HCT116 (cell line): ENCODE data around the gene INTS6. TPM values are rescaled to one million over a fixed set of nuclear protein-coding genes. Genes with fewer than 3 reads are reported as not detected.

Source experiments
- ATAC-seq: fragments of 200-7000 bp; cut with Tn5 transposase; 2 replicates; pipeline ENCODE4 v1.9.1; 2020; ENCODE audit warnings: mild to moderate bottlenecking, moderate library complexity
- BruUV-seq: library from RNA; stranded (reverse); fragments of 400-500 nt; replicated peaks from 2 replicates; lab custom pipeline; 2021; lab: Mats Ljungman, UMichigan
- CTCF ChIA-PET: fragments of 300-600 bp; sonication (Branson Sonifier 250); formaldehyde crosslinking; loops from one replicate; lab custom pipeline; 2021; ENCODE audit warnings: antibody characterized with exemption; lab: Charles Lee
- POLR2A ChIA-PET: fragments of 300-600, 350-600 bp; sonication (Branson Sonifier 250); formaldehyde crosslinking; loops from one replicate; lab custom pipeline; 2021; ENCODE audit warnings: antibody characterized with exemption; lab: Charles Lee
- RAD21 ChIA-PET, 2 experiments: fragments of 300-600 bp; sonication (Branson Sonifier 250); formaldehyde crosslinking; loops; one replicate each; lab custom pipeline; 2023; ENCODE audit warnings: low total read pairs in 2 of 2; ENCODE audit not compliant: uncharacterized antibody in 2 of 2, unreplicated experiment in 2 of 2, low non-redundant PET in 1 of 2; lab: Charles Lee
- DNase-seq: peaks from one replicate; pipeline ENCODE4 v3.0.0-alpha.2; 2010; ENCODE audit warnings: low read depth, low spot score
- H2AFZ ChIP-seq: fragments of 200-600 bp; shearing (Covaris generic), sonication (generic); 2 replicates; pipeline ENCODE4 v1.6.1; 2017; ENCODE audit warnings: low read depth, mixed run types, mixed read lengths, antibody characterized with exemption, low read length; ENCODE audit not compliant: poor library complexity, severe bottlenecking
- H3K27ac ChIP-seq: 2 replicates; pipeline ENCODE4 v1.5.1; 2012; ENCODE audit warnings: low read depth, low read length
- H3K27me3 ChIP-seq: fragments of 200-600 bp; sonication (generic); 2 replicates; pipeline ENCODE4 v1.6.1; 2016; ENCODE audit warnings: mixed run types, low read length, mixed read lengths; ENCODE audit not compliant: insufficient read depth
- H3K36me3 ChIP-seq, 2 experiments: fragments of 200-500 bp in 1 of 2; fragments of 200-600 bp in 1 of 2; sonication (Bioruptor generic) in 1 of 2; sonication (generic) in 1 of 2; 2 replicates each; pipeline versions ENCODE4 v1.5.1 to v1.6.1; 2014 to 2016; ENCODE audit warnings: low read length in 2 of 2, inconsistent platforms in 1 of 2, mixed read lengths in 1 of 2, mixed run types in 1 of 2; ENCODE audit not compliant: insufficient read depth in 2 of 2, control insufficient read depth in 1 of 2
- H3K4me1 ChIP-seq, 2 experiments: fragments of 200-600 bp in 1 of 2; sonication (generic) in 1 of 2; 2 replicates each; pipeline versions ENCODE4 v1.5.1 to v1.6.1; 2012 to 2017; ENCODE audit warnings: low read length in 2 of 2, inconsistent platforms in 1 of 2, mild to moderate bottlenecking in 1 of 2, mixed read lengths in 1 of 2, mixed run types in 1 of 2, moderate library complexity in 1 of 2; ENCODE audit not compliant: insufficient read depth in 2 of 2, control insufficient read depth in 1 of 2
- H3K4me2 ChIP-seq: fragments of 200-600 bp; sonication (generic); 2 replicates; pipeline ENCODE4 v1.6.1; 2017; ENCODE audit warnings: mixed run types, low read length, mixed read lengths
- H3K4me3 ChIP-seq, 2 experiments: fragments of 200-600 bp in 1 of 2; sonication (generic) in 1 of 2; replicated peaks in 1 of 2; 2 replicates each; pipeline ENCODE4 v1.5.1; 2011 to 2016; ENCODE audit warnings: low read length in 2 of 2, control low read depth in 1 of 2, low read depth in 1 of 2, mild to moderate bottlenecking in 1 of 2, mixed read lengths in 1 of 2, mixed run types in 1 of 2
- H3K79me2 ChIP-seq: fragments of 200-600 bp; sonication (generic); 2 replicates; pipeline ENCODE4 v1.6.1; 2017; ENCODE audit warnings: mild to moderate bottlenecking, mixed run types, low read length, moderate library complexity, mixed read lengths; ENCODE audit not compliant: insufficient read depth
- H3K9ac ChIP-seq: fragments of 200-600 bp; sonication (generic); 2 replicates; pipeline ENCODE4 v1.6.1; 2016; ENCODE audit warnings: low read length, mixed read lengths
- H3K9me2 ChIP-seq: fragments of 200-600 bp; sonication (generic), shearing (Covaris generic); 2 replicates; pipeline ENCODE4 v1.6.1; 2017; ENCODE audit warnings: mixed run types, mild to moderate bottlenecking, moderate library complexity; ENCODE audit not compliant: insufficient read depth
- H3K9me3 ChIP-seq, 2 experiments: fragments of 200-500 bp in 1 of 2; fragments of 200-600 bp in 1 of 2; sonication (Bioruptor generic) in 1 of 2; sonication (generic) in 1 of 2; 2 replicates each; pipeline ENCODE4 v1.6.1; 2014 to 2017; ENCODE audit warnings: low read length in 2 of 2, mixed read lengths in 2 of 2, inconsistent platforms in 1 of 2, low read depth in 1 of 2, mild to moderate bottlenecking in 1 of 2, mixed run types in 1 of 2, moderate library complexity in 1 of 2; ENCODE audit not compliant: control insufficient read depth in 1 of 2, insufficient read depth in 1 of 2
- H4K20me1 ChIP-seq: fragments of 200-600 bp; sonication (generic), shearing (Covaris generic); 2 replicates; pipeline ENCODE4 v1.6.1; 2017; ENCODE audit warnings: mixed run types, mild to moderate bottlenecking, moderate library complexity; ENCODE audit not compliant: insufficient read depth
- CBX3 ChIP-seq: IDR thresholded peaks from 2 replicates; pipeline ENCODE4 v1.6.1; 2012; ENCODE audit warnings: low read depth
- EGR1 ChIP-seq: IDR thresholded peaks from 2 replicates; pipeline ENCODE4 v1.6.1; 2012; ENCODE audit warnings: low read depth
- ELF1 ChIP-seq: IDR thresholded peaks from 2 replicates; pipeline ENCODE4 v1.6.1; 2012; ENCODE audit warnings: low read depth, borderline replicate concordance
- EZH2phosphoT487 ChIP-seq: fragments of 200-600 bp; IDR thresholded peaks from 2 replicates; pipeline ENCODE4 v1.6.1; 2018; ENCODE audit warnings: antibody characterized with exemption, borderline replicate concordance
- JUND ChIP-seq: IDR thresholded peaks from 2 replicates; pipeline ENCODE4 v1.6.1; 2012
- POLR2A ChIP-seq: IDR thresholded peaks from 2 replicates; pipeline ENCODE4 v1.7.0; 2011; ENCODE audit warnings: borderline replicate concordance; ENCODE audit not compliant: insufficient read depth, insufficient read length; ENCODE audit errors: extremely low read depth
- POLR2AphosphoS5 ChIP-seq: IDR thresholded peaks from 2 replicates; pipeline ENCODE4 v1.6.1; 2011; ENCODE audit warnings: mild to moderate bottlenecking, low read depth, low read length, moderate library complexity
- SIN3A ChIP-seq: IDR thresholded peaks from 2 replicates; pipeline ENCODE4 v1.6.1; 2012; ENCODE audit warnings: low read depth
- SRF ChIP-seq: IDR thresholded peaks from 2 replicates; pipeline ENCODE4 v1.6.1; 2012; ENCODE audit warnings: low read depth
- TCF7L2 ChIP-seq: IDR thresholded peaks from 2 replicates; pipeline ENCODE4 v1.7.0; 2011; ENCODE audit warnings: borderline replicate concordance, inconsistent platforms; ENCODE audit not compliant: insufficient read depth, insufficient read length; ENCODE audit errors: extremely low read depth
- YY1 ChIP-seq: IDR thresholded peaks from 2 replicates; pipeline ENCODE4 v1.6.1; 2011; ENCODE audit warnings: low read length, low read depth, moderate library complexity, mild to moderate bottlenecking; ENCODE audit not compliant: insufficient replicate concordance; ENCODE audit errors: extremely low read depth
- ZFX ChIP-seq: fragments of 450-650 bp; IDR thresholded peaks from 2 replicates; pipeline ENCODE4 v1.6.1; 2017
- ZNF274 ChIP-seq: fragments of 200-500 bp; sonication (Bioruptor generic); IDR thresholded peaks from 2 replicates; pipeline ENCODE4 v1.6.1; 2014; ENCODE audit warnings: mild to moderate bottlenecking, low read depth, low read length, inconsistent platforms
- intact Hi-C: fragments of 100-400 bp; cut with micrococcal nuclease; formaldehyde crosslinking; loops from 2 replicates; pipeline ENCODE4 v1.10.0; 2022
- total RNA-seq: library from RNA; stranded (reverse); gene quantifications from one replicate; pipeline ENCODE4 v1.2.1, GENCODE V29; 2021; ENCODE audit not compliant: unreplicated experiment
- TF ChIP-seq, protein P1 (sequence below): IDR thresholded peaks from 2 replicates; pipeline ENCODE4 v1.6.1; 2011; ENCODE audit warnings: mild to moderate bottlenecking, low read length, moderate library complexity; ENCODE audit not compliant: insufficient replicate concordance; ENCODE audit errors: extremely low read depth
- TF ChIP-seq, protein P2 (sequence below): IDR thresholded peaks from 2 replicates; pipeline ENCODE4 v1.6.1; 2012; ENCODE audit warnings: low read depth
- TF ChIP-seq, protein P3 (sequence below): IDR thresholded peaks from 2 replicates; pipeline ENCODE4 v1.6.1; 2012

The INTS6 gene
- total RNA-seq, 1 experiment from 2014 or later = 44.7 TPM

DNA sequence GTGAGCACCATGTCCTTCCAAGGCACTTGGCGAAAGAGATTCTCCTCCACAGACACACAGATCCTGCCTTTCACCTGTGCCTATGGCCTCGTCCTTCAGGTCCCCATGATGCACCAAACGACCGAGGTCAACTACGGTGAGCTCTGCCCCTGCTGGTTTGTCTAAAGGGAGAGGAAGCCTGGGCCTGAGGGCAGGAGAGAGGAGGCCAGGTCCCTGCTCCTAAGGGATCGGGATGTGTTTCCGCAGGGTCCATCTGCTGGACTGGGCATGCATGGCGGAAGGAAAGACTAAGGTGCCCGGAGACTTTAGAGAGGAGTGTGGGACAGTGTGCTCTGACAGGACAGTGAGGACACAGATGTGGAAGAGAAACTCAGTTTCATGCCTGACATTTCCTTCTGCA lies 105.7 kb downstream of the INTS6 start (continued):
- TF ChIP-seq, protein P1, sequence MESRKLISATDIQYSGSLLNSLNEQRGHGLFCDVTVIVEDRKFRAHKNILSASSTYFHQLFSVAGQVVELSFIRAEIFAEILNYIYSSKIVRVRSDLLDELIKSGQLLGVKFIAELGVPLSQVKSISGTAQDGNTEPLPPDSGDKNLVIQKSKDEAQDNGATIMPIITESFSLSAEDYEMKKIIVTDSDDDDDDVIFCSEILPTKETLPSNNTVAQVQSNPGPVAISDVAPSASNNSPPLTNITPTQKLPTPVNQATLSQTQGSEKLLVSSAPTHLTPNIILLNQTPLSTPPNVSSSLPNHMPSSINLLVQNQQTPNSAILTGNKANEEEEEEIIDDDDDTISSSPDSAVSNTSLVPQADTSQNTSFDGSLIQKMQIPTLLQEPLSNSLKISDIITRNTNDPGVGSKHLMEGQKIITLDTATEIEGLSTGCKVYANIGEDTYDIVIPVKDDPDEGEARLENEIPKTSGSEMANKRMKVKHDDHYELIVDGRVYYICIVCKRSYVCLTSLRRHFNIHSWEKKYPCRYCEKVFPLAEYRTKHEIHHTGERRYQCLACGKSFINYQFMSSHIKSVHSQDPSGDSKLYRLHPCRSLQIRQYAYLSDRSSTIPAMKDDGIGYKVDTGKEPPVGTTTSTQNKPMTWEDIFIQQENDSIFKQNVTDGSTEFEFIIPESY = no peak
- TF ChIP-seq POLR2A = no peak
- TF ChIP-seq, protein P2, sequence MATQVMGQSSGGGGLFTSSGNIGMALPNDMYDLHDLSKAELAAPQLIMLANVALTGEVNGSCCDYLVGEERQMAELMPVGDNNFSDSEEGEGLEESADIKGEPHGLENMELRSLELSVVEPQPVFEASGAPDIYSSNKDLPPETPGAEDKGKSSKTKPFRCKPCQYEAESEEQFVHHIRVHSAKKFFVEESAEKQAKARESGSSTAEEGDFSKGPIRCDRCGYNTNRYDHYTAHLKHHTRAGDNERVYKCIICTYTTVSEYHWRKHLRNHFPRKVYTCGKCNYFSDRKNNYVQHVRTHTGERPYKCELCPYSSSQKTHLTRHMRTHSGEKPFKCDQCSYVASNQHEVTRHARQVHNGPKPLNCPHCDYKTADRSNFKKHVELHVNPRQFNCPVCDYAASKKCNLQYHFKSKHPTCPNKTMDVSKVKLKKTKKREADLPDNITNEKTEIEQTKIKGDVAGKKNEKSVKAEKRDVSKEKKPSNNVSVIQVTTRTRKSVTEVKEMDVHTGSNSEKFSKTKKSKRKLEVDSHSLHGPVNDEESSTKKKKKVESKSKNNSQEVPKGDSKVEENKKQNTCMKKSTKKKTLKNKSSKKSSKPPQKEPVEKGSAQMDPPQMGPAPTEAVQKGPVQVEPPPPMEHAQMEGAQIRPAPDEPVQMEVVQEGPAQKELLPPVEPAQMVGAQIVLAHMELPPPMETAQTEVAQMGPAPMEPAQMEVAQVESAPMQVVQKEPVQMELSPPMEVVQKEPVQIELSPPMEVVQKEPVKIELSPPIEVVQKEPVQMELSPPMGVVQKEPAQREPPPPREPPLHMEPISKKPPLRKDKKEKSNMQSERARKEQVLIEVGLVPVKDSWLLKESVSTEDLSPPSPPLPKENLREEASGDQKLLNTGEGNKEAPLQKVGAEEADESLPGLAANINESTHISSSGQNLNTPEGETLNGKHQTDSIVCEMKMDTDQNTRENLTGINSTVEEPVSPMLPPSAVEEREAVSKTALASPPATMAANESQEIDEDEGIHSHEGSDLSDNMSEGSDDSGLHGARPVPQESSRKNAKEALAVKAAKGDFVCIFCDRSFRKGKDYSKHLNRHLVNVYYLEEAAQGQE = no peak
- no peak for TF ChIP-seq TCF7L2

DNA sequence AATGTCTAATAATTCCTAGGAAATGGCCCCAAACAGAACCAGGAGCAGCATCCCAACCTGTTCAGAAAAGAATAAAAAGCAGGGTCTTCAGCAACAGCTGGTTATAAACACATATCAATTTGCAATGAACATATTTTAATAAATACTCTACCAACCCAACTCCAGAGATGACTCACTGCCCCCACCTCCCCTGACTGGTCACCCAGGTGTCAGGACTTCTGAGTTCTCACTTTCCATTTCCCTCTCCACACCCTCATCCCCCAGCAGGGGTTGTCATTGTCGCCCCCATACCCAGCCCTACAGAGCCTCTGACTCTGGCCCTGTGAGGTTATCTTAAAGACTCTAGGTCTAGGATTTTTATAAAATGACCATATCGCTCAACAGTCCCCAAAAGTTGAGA lies 106.4 kb downstream of the INTS6 start:
- no peak overlapping the region for H3K27ac ChIP-seq
- no peak overlapping the region for H3K4me2 ChIP-seq
- no peaks in the 10 kb centered on the region for H3K9me2 ChIP-seq
- ChIA-PET CTCF (no interaction called here), RAD21 (no interaction called here), POLR2A (no interaction called here)
- no peaks in the 10 kb centered on the region for H3K4me1 ChIP-seq
- H3K9me3 ChIP-seq = no peaks in the 10 kb centered on the region
- no peaks in the 10 kb centered on the region for H4K20me1 ChIP-seq
- no peak overlapping the region for H3K9ac ChIP-seq
- no peak overlapping the region for H3K4me3 ChIP-seq
- ATAC-seq = no peak
- no TSS peak for BruUV-seq
- H3K36me3 ChIP-seq = no peaks in the 10 kb centered on the region
- TF ChIP-seq EZH2phosphoT487 (no peak), ZFX (no peak), ELF1 (no peak), ZNF274 (no peak), CBX3 (no peak), SIN3A (no peak), POLR2AphosphoS5 (no peak), TCF7L2 (no peak), POLR2A (no peak), JUND (no peak), EGR1 (no peak), SRF (no peak), YY1 (no peak)
- TF ChIP-seq, protein P1 = no peak
- TF ChIP-seq, protein P3, sequence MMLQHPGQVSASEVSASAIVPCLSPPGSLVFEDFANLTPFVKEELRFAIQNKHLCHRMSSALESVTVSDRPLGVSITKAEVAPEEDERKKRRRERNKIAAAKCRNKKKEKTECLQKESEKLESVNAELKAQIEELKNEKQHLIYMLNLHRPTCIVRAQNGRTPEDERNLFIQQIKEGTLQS = no peak
- TF ChIP-seq, all 23 proteins: peak for 0
- no peaks in the 10 kb centered on the region for H3K27me3 ChIP-seq
- H2AFZ ChIP-seq = no peak overlapping the region
- DNase-seq = no peak
- no peaks in the 10 kb centered on the region for H3K79me2 ChIP-seq
- intact Hi-C loops = no loop called here
